Embryonic facial prominence (tissue), 1 donor: Measurements from ENCODE around the gene COL4A1.

Experiments
- DNase-seq: peaks from one replicate; pipeline ENCODE4 v3.0.0-alpha.2; 2016; ENCODE audit errors: extremely low spot score

COL4A1 gene

DNA sequence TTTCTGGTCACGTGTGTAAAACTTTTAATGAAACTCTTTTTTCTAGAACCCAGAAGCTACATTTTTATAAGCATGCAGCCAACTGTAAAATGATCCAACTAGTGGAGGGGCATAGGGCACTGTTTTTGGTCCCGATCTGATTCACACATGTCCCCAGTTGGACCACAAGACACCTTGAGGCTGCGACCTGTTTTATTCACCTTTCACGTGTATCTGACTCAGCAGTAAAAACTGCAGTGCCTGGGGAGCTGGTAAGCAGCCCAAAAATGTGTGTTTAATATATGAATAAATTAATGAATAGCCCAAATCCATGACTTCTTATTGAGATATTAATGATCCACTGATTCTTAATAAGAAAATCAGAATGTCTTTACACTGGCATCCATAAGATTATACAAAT is 140.4 kb downstream of the COL4A1 start:
- no peak for DNase-seq

DNA sequence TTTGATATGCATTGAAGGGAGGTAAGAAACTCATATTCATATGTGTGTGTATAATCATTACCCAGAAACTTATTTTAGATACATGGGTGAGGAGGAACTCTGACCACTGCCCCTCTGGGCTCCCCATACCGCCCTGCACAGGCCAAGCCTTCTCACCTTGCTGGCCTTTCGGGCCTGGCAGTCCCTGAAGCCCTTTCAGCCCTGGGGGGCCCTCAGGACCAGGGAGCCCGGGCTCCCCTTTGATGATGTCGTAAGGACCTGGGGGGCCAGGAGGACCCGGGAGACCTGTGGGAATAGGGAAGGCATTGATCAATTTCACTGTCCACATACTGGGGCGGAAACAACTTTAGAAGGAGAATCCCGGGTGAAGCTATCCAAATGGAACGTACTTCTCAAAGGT is 142.3 kb downstream of the COL4A1 start:
- DNase-seq = no peak

DNA sequence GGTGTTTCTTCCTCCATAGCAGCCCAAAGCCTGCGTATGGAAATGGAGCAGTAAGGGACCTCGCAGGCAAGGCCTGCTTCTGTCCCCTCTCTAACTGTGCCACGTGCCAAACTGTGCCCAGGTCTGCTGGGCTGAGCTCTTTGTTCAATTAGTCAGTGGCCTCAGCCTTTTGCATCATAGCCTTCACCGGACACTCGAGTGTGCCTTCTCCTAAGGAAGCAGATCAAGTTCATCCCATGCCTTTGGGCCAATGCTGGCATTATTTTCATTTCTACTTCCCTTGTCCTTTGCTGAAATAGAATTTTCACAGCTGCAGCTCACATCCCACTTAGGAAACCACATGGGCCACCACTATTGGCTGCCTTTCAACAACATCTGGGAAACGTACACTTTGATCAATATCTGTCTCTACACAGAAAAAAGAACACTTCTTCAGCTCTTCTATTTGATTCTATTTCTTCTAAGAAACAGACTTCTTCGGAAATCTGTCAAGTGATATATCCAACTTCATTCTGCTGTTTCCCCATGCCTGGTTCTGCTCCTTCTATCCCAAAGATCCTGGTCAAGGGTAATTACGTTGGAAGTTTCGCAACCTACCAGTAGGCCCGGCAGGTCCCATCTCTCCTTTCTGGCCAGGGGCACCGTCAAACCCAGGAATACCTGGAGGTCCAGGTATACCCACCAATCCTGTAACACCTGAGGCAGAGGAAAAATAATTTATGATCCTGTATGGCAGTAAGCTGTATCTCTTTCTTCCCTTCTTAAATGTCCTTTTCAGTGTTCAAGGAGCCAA is 143.9 kb downstream of the COL4A1 start:
- DNase-seq = no peak

DNA sequence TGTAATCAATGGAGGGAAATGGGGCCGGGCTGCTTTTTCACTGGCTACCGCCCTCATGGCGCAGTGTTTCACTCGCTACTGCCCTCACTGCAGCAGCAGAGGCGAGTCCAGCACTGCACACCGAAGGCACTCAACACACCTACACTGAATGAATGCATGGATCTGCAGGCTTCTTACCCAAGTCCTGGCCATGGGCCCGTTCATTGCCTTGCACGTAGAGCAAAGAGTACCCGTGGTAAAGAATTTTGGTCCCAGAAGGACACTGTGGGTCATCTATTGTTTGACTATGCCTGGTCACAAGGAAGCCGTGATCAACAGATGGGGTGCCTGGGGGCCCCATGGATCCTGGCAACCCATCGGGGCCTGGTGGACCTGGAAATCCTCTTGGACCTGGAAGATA is 144.9 kb downstream of the COL4A1 start:
- DNase-seq = no peak

DNA sequence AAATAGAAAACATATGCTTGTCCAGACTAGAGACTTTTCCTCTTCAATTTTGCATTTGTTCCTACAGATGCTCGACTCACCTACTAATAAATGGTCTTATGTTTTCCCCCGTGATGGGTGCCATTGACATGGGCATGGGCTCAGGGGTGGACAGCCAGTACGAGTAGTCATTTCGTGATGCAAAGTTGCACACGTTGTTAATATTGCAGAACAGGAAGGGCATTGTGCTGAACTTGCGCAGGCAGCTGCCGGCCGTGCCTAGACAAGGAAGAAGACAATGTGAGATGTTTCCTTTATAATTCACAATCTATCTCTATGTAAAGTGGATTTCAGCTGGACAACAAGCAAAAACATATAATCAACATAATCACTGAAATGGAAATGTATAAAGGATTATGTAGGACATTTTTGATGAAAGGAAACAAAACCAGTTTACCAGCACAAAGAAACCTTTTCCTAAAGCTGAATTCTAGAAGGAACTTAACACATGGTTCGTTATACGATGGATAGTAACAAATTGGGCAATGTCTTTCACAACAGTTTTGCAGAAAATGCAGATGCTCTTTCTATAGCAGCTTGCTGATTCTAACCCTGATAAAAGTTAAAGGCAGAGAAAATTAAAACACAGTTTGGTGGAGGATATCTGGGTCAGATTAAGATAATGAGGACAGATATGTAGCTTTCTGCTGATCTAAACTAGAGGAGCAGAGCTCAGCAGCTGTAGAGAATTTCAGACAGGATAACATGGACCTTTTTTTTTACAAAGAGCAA is 145.7 kb downstream of the COL4A1 start:
- DNase-seq = no peak

DNA sequence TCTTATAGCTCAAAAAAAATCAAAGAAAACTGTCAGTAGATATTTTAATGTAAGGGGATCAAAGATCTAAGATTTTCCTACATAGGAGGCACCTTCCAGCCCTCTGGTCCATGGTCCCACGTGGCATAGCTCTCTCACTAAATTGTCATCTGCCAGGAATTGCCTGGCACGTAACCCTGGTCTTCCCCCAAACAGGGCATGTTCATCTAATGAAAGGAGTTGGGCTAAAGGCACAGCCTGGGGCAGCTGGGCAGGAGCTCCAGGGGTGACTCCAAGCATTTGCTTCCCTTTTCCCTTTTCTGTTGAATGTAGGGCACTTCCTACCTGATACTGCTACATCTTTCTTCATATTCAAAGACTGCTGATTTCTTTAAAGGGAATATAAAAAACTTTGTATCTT is 148.7 kb downstream of the COL4A1 start:
- DNase-seq = no peak

DNA sequence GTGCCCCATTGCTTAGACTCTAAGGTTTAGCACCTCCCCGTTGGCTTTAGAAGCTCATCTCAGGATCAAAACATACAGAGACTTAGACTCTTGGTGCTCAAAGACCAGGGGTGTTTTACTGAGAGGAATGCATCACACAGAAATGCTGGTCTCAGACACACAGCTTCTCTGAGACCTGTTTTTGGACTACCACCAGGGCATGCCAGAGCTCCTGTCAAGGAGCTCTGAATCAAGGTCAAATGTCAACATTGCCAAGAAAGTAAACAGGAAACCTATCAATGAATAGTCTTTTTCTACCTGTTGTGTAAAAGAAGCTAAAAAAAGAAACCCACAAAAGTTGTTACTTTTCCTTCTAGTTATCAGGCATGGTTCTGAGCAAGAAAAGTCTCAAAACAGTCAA is 149.2 kb downstream of the COL4A1 start:
- no peak for DNase-seq

DNA sequence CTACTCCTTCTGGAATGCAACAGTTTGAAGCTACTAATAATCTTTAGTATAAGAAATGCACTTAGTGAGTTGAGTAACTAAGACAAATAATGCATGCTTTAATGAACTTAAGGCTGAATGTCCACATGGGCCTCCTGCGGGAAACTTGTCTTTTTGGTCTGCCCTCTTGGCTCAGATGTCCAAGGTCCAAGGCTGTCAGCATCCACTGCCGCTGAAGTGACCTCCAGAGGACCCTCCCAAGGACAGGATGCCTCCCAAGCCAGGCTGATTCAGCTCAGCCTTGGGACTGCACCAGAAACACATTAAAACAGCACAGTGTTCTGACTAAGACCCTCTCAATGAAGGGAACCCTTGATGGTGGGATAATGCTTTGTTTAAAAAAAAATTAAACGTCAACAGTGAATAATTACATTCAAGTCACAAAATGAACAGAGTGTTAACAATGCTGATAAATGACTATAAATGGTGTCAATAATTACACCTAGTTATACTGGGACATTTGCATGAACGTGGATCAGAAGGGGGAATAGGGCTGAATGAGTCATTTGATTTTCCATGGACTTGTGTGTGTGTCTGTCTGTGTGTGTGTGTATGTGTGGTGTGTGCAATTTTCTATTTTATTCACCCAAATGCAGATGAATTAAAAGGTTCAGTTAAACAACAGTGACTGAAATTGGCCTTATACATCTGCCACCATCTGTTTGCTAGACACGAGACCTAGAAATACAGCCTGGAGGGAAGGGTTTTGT is 150.5 kb downstream of the COL4A1 start:
- no peak for DNase-seq

DNA sequence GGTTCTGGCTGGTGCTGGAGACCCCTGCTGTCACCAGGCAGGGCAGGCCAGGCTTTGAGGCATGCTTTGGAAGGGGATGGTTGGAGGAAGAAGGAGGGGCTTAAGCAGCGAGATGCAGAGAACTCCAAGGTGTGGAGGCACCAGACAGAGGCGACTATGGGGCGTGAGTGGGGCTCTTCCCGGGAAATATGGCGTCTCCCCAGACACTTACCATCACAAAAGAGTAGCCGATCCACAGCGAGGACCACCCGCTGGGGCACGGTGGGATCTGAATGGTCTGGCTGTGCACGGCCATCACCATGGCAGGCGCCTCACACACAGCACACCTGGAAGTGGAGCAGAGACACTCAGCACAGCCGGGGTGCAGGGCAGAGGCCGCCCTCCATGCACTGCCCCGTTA is 151.9 kb downstream of the COL4A1 start:
- no peak for DNase-seq

DNA sequence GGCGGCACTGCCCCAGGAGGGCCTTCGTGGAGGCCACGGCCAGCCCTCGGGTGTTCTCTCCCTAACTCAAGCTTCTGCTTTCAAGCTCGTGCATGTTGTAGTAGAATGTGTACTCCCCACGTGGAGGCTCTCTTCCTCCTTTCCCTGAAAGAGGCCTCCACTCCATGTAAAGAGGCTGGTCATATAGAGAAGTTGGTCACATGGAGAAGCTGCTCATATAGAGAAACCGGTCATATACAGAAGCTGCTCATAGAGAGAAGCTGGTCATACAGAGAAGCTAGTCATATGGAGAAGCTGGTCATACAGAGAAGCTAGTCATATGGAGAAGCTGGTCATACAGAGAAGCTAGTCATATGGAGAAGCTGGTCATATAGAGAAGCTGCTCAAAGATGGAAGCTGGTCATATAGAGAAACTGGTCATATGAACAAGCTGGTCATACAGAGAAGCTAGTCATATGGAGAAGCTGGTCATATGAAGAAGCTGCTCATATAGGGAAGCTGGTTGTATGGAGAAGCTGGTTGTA is 152.5 kb downstream of the COL4A1 start:
- no peak for DNase-seq

DNA sequence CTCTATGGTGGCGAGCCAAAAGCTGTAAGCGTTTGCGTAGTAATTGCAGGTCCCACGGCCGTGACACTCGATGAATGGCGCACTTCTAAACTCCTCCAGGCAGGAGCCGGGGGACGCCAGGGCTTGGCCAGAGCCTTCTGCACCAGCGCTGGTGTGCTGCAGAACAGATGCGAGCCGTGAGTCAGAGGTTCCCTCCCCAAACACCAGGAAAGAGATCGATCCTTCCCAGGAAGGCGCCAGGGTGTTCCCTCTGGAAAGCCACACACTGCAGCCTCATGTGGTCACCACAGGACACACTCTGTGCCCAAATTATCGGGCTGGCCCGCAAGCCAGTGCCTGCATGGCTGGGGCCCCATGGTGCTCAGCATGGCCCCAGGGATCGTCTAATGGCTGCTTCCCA is 154.6 kb downstream of the COL4A1 start:
- no peak for DNase-seq

DNA sequence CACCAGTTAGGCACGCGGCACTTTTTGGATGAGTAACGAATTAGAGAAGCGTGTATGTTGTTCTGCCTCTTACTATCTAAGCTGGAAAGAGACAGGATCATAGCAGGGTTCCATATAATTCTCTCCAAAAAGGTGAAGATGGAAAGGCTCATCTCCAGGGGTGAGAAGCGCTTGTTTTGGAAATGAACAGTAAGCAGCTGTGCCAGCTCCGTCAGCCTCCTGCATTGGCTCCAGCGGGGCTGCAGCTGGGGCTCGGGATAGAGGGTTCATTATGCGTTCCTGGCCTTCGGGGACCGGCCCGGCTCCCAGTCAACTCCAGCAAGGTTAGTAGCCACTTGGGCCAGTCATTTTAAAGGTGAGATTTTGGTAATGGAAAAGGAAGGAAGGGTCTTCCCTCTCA is 155.5 kb downstream of the COL4A1 start:
- no peak for DNase-seq

DNA sequence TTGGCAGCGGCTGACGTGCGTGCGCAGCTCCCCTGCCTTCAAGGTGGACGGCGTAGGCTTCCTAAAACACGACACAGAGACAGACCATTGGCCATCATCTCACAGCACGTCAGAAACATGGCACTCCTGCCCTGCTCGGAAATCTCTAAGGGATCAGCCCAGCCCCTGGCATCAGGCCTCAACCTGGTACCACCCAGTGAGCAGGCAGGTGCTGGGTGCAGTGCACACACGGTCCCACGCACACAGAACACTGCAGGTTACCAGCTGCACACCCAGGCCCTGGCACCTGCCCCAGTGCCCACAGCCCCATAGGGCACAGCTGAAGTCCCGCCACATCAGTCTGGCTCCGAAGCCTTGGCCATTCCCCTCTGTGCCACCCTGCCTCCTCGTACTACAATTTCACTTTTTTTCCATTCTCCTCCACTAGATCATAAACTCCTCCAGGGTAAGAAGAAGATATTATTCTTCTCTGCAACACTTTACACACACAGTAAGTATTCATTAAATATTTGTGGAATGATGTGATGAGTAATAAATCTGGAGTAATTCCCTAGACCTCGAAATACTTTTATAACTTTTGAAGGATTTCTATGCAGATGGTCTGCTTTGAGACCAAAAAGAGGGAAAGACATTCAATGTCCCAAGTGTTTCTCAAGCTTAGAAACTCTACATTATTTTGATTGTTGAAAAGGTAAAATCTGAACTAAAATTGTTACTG is 156.4 kb downstream of the COL4A1 start:
- no peak for DNase-seq

DNA sequence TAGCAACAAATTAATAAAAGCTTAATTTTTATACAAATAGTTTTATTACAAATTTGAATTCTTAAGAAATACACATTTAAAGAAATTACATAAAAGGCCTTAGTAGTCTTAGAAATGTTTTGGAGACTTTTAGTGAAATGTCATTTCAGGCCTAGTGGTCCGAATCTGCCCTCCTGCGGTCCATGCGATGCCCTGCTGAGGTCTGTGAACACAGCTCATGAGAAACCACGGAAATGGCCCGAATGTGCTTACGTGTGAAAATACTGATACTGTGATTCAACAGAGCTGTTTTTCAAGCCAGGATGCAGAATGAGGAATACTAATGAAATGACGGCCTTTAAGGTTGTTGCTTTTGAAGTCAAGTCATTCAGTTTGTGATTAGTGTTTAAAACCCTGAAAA is 157.9 kb downstream of the COL4A1 start:
- no peak for DNase-seq

DNA sequence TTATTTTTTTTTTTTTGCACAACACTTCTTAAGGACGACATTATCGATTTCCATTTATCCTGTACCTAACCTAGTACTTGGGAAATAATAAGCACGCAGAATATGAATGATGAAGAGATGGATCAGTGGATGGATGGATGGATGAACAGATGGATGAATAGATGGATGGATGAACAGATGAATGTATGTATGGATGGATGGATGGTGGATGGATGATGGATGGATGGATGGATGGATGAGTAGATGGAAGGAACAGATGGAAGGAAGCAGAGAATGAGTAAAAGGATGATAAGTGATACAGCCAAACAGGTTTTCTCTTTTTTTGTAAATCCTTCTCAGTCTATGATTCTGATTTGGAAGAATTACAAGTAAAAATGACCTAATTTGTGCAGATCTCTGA is 166.9 kb downstream of the COL4A1 start:
- DNase-seq = no peak

DNA sequence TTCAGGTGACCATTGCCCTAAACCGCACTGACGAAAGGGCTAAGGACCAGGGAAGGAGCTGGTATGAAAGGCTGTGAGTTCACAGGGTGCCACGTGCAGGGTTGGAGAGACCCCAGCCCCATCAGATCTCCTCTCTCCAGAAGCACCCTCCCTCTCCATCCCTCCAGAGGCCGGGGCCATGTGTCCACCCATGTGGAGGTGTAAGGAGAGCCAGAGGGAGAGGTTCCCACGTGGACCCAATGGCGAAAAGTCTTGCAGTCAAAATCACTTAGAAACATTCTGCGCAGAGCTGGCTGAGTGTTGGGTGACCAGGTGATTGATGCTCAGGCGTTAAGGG is 168.3 kb downstream of the COL4A1 start:
- DNase-seq = no peak

DNA sequence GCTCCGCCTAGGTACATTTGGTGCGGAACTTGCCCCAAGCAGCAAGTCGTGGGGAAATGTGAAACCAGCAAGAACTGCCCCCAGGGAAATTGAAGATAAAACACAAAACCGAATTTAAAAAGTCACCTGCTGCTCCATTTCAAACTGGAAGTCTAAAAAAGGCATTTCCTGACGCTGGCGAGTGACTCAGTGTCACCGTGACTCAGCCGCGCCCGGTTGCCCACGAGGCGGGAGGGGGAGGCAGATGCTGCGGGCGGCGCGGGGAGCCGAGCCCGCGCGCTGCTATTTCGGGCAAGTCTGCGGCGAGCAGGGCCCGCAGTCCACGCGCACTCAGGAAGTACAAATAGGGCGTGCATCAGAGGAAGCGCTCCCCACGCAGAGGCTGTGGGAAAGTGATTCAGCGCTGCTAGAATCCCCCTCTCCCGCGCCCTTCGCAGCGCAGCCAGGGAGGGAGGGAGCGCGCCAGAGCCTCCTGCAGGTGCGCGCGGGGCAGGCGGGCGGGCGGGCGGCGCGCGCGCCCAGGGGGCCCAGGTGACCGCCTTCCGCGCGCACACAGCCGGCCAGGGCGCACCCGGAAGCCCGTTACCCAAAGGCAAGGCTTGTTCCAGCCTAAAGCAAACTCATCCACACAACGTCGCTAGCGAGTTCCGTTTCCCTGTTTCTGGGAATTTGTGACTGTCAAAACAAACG is 168.8 kb downstream of the COL4A1 start:
- DNase-seq = no peak

DNA sequence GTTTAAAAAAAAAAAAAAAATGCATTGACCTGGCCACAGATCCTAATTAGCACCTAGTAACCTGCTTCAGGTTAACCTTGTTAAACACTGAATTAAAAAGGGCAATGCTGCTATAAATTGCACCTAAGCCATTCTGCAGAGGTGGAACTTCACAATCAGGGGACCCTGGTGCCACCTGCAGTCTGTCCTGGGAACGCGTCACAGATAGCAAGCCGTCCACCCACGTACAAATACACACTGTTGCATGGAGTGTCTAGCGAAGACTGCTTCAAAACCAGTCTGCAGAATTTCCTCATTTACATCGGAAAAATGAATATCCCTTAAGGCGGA is 169.3 kb downstream of the COL4A1 start:
- DNase-seq = no peak

DNA sequence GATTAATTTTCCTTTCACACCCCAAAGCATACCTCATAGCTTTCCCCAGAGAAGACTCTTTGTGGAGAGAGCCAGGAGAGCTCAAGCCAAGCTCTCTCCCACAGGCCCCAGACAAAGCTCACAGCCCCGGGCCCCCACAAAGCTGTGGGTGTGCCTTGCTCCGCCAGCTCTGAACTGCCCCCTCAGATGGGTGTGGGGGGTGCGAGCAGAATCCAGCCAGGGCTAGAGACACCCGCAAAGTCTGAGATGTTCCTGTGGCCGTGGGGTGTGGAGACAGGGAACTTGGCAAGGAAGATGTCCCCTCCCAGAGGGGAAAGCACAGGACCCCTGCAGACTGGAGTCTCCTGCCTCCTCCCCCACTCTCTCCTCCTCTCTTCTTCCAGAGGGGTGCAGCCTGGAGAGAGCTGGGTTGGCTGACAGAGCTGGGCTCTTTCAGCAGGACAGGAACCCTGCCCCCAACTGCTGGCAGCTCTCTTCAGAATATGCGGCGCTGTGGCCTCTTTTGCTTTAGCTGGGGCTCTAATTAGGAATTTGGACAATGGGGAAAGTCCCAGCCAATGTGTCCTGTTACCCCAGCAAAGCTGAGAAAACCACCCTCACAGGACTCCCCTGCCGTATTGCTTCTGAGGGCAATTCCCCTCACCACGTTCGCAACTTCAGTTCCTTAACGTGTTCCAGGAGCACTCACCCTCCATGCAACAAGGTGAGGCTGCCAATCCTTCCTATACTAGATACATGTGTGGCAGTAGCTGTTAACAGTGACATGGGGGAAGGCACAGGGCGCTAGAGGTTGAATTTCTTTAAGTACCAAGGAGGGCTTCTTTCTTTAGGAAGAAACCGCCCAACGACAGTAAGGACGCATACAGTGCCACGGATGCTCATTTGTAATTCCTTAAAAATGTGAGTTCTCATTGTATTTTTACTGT is 170.0 kb downstream of the COL4A1 start:
- no peak for DNase-seq

DNA sequence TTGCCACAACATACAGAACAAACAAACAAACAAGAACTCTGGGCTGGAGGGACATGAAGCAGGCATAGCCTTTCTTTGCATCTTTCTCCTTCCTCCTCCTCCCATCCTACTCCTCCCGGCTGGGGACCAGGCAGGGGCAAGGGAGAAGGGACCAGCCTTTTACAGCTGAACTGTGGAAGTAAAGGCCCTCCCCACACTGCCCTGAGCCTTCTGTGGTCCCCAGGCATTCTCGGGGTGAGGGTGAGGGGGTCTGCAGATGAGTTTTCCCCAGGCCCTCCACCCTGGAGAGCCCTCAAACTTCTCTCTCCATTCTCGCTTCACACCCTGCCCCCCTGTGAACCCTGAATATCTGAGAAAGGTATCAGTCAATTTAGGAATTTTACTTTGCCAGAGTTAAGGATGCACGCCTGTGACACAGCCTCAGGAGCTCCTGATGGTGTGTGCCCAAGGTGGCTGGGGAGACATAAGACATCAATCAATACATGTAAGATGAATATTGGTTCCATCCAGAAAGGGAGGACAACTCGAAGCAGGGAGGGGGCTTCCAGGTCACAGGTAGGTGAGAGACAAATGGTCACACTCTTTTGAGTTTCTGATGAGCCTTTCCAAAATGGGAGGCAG is 170.9 kb downstream of the COL4A1 start:
- DNase-seq = no peak
